Coronary artery (tissue), 2 donors: Measurements from ENCODE around the gene BMP5.

Experiments
- DNase-seq: peaks from one replicate; pipeline ENCODE4 v3.0.0-alpha.2; 2017; ENCODE audit warnings: low spot score
- H3K27ac ChIP-seq, 2 donors: fragments of 200-600 bp; sonication (generic); one replicate each; pipeline ENCODE4 v1.5.1; 2016 to 2019
- H3K4me3 ChIP-seq: fragments of 200-600 bp; sonication (generic); 2 replicates; pipeline ENCODE4 v1.5.1; 2016; ENCODE audit warnings: mild to moderate bottlenecking, moderate library complexity
- TF ChIP-seq, protein P1 (sequence below): fragments of 200-600 bp; sonication (generic); IDR thresholded peaks from one replicate; pipeline ENCODE4 v1.5.1; 2019; ENCODE audit warnings: antibody characterized with exemption

The BMP5 gene

DNA sequence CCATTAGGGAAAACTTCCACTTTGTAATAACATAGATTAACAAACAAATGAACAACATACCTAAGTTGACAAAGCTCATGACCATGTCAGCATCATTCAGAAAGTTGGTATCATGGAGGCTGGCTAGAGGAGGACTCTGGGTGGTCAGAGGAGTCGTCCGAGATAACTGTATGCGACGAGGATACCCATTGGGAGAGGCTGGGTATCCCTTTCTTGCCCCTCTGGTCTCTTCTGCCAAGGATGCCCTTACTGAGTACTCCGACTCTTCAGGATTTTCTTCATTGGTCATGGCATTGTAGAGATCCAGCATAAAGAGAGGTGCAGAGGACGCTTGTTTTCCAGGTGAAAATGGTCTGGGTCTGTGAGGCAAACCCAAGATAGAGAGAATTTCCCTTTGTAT lies 1.1 kb downstream of the BMP5 start:
- no peak for DNase-seq
- H3K27ac ChIP-seq = no peak overlapping the region

DNA sequence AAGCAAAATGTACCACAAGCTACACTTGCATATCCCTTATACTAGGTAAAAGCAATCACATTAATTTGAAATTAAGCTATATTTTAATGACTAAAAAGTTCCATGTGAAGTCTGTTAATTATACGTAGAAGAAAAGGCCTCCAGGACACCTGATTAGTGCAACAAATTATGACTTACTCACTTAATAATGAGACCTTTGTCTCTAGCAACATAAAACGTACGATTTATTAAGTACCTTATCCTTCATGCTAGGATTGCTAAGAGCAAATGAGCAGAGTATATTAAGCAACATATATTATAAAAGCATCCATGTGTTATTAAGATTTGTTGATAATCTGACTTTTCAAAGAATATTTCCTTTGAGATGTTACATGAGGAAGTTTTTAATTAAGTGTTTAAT lies 2.5 kb downstream of the BMP5 start:
- Histone ChIP-seq H3K27ac (no peak overlapping the region), H3K4me3 (no peak overlapping the region)
- no peak for DNase-seq
- TF ChIP-seq, protein P1, sequence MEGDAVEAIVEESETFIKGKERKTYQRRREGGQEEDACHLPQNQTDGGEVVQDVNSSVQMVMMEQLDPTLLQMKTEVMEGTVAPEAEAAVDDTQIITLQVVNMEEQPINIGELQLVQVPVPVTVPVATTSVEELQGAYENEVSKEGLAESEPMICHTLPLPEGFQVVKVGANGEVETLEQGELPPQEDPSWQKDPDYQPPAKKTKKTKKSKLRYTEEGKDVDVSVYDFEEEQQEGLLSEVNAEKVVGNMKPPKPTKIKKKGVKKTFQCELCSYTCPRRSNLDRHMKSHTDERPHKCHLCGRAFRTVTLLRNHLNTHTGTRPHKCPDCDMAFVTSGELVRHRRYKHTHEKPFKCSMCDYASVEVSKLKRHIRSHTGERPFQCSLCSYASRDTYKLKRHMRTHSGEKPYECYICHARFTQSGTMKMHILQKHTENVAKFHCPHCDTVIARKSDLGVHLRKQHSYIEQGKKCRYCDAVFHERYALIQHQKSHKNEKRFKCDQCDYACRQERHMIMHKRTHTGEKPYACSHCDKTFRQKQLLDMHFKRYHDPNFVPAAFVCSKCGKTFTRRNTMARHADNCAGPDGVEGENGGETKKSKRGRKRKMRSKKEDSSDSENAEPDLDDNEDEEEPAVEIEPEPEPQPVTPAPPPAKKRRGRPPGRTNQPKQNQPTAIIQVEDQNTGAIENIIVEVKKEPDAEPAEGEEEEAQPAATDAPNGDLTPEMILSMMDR = no peak

More for the DNA sequence above, 1.1 kb downstream of the BMP5 start:
- TF ChIP-seq, protein P1 = no peak
- H3K4me3 ChIP-seq = no peak overlapping the region

DNA sequence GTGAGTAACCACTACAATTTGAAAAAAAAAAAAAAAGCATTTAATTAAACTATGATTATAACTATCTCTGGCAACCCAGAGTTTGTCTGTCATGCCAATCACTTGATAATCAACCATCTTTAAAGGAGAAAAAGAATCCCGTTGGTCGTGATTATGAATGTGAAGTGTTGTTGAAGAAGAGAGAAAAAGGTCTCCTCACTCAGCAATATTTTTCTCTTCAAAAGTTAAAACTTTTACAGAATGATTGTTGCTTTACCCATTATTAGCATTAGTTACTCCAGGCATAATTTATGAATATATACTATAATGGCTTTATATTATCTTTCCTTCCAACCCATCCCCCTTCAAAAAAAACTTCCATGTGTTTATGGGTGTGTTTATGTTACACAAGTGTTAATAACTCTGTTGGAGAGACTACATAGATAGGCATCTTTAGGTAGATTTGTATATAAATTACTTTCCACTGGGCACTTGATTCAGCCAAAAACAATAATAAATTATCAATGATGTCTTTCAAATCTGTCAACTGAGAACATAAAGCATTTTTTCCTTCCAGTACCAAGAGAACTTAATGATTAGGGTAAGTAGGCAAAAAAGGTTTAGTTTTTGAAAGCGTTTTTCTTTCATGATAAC lies 5.1 kb downstream of the BMP5 start:
- no peak for DNase-seq
- TF ChIP-seq, protein P1 = no peak
- Histone ChIP-seq H3K4me3 (no peak overlapping the region), H3K27ac (no peak overlapping the region)

DNA sequence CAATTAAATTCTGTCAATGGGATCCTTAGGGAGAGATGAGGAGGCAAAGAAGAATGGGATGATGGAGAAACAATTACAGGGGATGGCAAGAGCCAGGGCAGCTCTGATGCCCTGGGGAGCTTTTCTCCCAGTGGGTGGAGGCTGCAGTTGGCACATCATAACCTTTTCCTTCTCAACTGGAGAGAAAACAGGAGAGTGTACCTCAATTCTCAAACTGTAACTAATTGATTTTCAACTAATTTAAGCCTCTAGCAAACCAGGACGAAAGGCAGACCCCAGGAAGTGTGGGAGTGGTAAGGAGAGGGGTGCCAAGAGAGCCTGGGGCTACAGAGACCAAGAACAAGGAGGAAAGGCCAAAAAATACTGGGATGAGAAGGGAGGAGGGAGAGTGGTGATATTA lies 5.7 kb downstream of the BMP5 start:
- Histone ChIP-seq H3K27ac (no peak overlapping the region), H3K4me3 (no peak overlapping the region)
- TF ChIP-seq, protein P1 = no peak
- DNase-seq = no peak

DNA sequence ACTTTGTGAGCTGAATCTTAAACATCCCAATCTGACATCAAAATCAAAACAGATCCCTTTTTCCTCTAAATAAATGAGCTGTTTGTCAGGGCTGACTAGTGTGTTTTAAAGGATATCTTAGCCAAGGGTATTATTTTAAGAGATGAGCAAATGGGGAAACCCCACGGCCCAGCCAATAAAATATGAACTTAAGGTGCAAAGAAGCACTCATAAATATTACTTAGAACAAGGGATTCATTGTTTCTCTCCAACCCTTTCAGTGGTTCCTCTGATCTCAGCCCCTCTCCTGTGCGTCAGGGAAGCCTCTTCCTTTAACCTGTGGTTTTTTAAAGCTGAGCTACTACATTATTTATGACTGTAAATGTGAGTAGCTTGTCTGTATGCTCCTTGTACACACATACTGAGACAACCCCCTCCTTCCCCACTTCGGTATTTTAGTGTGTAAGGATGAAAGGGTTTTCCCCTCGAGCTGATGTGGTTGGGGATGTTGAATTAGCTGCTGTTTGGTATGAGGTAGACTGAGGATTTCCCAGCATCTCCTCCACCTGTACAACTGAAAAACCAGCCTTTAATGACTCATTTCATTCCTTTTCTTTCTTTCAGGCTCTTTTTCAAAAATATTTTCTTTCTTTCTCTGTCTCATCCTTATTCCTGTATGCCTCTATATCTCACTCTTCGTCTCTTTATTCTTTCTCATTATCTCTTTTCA lies 6.5 kb downstream of the BMP5 start:
- no peak overlapping the region for H3K27ac ChIP-seq
- H3K4me3 ChIP-seq = no peak overlapping the region
- TF ChIP-seq, protein P1 = no peak
- no peak for DNase-seq

DNA sequence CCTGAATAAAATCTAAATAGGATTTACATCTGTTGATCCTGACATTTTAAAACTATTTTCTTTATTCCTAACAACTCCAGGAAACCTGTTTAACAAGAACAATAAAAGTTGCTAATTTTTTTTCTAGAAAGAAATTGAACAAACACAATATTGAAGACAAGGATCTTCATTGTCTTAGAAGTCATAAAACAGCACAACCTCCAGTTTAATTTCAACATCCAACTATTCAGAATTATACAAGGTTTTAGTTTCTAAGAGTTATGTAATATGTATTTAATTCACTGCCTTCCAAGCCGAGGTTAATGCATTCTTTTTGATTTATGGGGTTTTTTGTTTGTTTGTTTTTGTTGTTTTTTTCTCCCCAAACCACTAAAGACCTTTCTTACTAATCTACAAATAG lies 7.2 kb downstream of the BMP5 start:
- H3K4me3 ChIP-seq = no peak overlapping the region
- no peak for DNase-seq
- TF ChIP-seq, protein P1 = no peak
- H3K27ac ChIP-seq = no peak overlapping the region

DNA sequence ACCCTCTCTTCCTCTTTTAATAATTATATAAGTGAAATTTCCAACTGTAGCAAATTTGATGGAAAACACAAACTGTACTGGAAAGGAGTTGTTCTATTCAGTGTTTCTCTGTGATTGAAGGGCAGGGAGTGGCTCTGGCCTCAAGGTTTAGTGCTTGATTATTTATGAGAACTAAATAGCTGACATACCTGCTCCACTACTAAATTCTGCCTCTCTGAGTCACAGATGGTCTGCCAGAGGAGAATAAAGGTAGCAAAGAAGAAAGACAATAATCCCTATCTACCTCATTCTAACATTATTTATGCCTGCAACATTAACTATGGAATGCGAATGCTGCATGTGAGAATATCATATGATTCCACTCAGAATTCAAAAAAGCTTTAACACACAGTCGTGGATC lies 9.3 kb downstream of the BMP5 start:
- no peak overlapping the region for H3K27ac ChIP-seq
- DNase-seq = no peak

More for the DNA sequence above, 9.3 kb downstream of the BMP5 start:
- TF ChIP-seq, protein P1 = no peak
- H3K4me3 ChIP-seq = no peak overlapping the region
